NCI-H2107 (cell line): ENCODE data around the gene FSIP1.

Experiments
- DNase-seq: peaks from one replicate; lab custom pipeline; 2025; lab: John Stamatoyannopoulos, UW

The FSIP1 gene

GRCh38 chr15:39645138-39645975 lies 137.3 kb downstream of the FSIP1 start:
- DNase-seq = no peak

GRCh38 chr15:39644136-39644535 lies 138.5 kb downstream of the FSIP1 start:
- no peak for DNase-seq

- DNase-seq = no peak
These were observed 138.9 kb downstream of the FSIP1 start for GRCh38 chr15:39643727-39644126.

GRCh38 chr15:39642011-39642640 lies 140.5 kb downstream of the FSIP1 start:
- no peak for DNase-seq

GRCh38 chr15:39641191-39641889 lies 141.3 kb downstream of the FSIP1 start:
- no peak for DNase-seq

- DNase-seq = no peak
These were observed 142.0 kb downstream of the FSIP1 start for GRCh38 chr15:39640665-39641064.

- DNase-seq = no peak
These were observed 143.6 kb downstream of the FSIP1 start for GRCh38 chr15:39639037-39639436.

- DNase-seq = no peak
These were observed 144.6 kb downstream of the FSIP1 start for GRCh38 chr15:39638041-39638440.

GRCh38 chr15:39631357-39631756 lies 151.3 kb downstream of the FSIP1 start:
- DNase-seq = no peak

GRCh38 chr15:39629906-39630305 lies 152.7 kb downstream of the FSIP1 start:
- DNase-seq = no peak

GRCh38 chr15:39629371-39629770 lies 153.3 kb downstream of the FSIP1 start:
- no peak for DNase-seq

- no peak for DNase-seq
These were observed 153.9 kb downstream of the FSIP1 start for GRCh38 chr15:39628546-39629257.

- DNase-seq = no peak
These were observed 154.5 kb downstream of the FSIP1 start for GRCh38 chr15:39628144-39628508.

GRCh38 chr15:39627451-39628143 lies 155.0 kb downstream of the FSIP1 start:
- no peak for DNase-seq

- DNase-seq = no peak
These were observed 156.8 kb downstream of the FSIP1 start for GRCh38 chr15:39625856-39626255.

- no peak for DNase-seq
These were observed 157.2 kb downstream of the FSIP1 start for GRCh38 chr15:39625451-39625850.

- no peak for DNase-seq
These were observed 157.8 kb downstream of the FSIP1 start for GRCh38 chr15:39624806-39625205.

GRCh38 chr15:39623529-39623931 lies 159.1 kb downstream of the FSIP1 start:
- DNase-seq = no peak

GRCh38 chr15:39622660-39623516 lies 159.8 kb downstream of the FSIP1 start:
- no peak for DNase-seq

- no peak for DNase-seq
These were observed 160.7 kb downstream of the FSIP1 start for GRCh38 chr15:39621976-39622375.

- DNase-seq = no peak
These were observed 161.4 kb downstream of the FSIP1 start for GRCh38 chr15:39621210-39621609.
